Medulla oblongata (tissue), 1 donor: ENCODE data around the gene CEP63.
"Not testable (repeated sequence)": the region's sequence is repeated elsewhere in the genome, so short reads cannot be mapped to it uniquely, and the experiment has no call there.

Experiments used
- DNase-seq: peaks from one replicate; pipeline ENCODE4 v3.0.0-alpha.2; 2015; ENCODE audit errors: extremely low spot score

CEP63 gene

DNA sequence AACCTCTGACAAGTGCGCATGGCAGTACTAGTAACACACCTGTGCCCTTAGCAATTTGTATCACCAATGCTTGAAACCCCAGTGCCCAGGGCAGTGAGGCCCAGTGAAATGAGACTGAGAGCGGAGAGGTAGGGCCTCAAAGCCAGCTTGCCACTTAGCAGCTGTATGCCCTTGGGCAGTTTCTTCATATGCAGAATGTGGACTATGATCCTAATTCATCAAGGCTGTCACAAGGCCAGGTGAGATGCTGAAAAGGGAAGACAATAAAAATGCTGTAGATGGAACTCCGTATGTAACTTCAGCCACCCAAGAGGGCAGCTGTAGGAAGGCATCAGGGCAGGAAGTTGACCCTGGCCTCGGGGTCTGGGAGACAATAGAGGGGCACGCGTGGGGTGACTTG lies 90.6 kb downstream of the CEP63 start:
- DNase-seq, result no peak

DNA sequence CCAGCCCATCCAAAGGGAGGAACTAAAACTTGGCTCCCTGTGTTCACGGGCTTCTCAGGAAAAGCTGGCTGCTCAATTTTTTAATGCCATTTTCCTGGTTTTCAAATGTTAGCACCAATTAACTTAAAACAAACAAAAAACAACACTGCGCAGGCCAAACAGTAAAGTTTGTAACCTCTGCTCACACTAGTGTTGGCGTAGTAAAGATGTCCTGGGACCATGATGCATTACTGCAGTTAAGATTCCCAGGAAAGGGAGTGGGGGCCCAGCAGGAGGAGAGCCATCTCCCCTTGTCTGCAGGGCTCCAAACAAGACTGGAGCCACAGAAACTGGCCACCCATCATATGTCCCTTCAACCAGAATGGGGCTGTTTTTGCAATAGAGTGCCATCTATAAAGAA lies 91.0 kb downstream of the CEP63 start:
- DNase-seq, result no peak

- DNase-seq, result no peak
Observed at GRCh38 chr3:134579141-134579665, 93.3 kb downstream of the CEP63 start.

- DNase-seq, result no peak
Observed at GRCh38 chr3:134590766-134591165, 104.9 kb downstream of the CEP63 start.

- no peak for DNase-seq
Observed at GRCh38 chr3:134592806-134593205, 106.9 kb downstream of the CEP63 start.

GRCh38 chr3:134594331-134594741 lies 108.5 kb downstream of the CEP63 start:
- DNase-seq, result no peak

- not testable (repeated sequence) for DNase-seq
Observed at GRCh38 chr3:134594986-134595385, 109.1 kb downstream of the CEP63 start.

DNA sequence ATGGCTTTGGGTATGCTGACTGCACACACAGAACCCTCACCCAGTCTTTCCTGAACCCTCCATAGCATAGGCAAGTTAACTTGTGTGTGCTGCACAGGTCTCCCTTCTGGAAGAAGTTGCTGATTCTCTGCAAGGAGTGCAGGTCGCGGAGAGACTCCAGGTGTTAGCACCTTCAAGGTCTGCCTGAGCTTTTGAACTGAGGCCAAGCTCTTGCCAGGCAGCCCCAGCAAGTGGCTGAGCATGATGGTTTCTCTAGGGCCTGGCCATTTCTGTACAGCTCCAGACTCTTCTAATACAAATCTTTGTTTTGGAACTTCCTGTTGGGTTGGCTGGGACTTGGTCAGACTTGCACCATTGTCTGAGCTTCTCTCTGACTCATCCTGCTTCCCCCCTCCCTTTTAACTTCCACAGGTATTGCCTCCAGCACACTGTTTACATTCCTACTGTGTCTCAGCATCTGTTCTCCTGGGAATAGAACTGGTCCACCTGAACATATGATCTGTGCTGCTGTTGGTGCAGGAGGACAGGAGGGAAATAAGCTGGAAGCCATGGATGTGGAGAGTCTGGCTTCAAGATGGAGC lies 111.6 kb downstream of the CEP63 start:
- DNase-seq, result no peak

DNA sequence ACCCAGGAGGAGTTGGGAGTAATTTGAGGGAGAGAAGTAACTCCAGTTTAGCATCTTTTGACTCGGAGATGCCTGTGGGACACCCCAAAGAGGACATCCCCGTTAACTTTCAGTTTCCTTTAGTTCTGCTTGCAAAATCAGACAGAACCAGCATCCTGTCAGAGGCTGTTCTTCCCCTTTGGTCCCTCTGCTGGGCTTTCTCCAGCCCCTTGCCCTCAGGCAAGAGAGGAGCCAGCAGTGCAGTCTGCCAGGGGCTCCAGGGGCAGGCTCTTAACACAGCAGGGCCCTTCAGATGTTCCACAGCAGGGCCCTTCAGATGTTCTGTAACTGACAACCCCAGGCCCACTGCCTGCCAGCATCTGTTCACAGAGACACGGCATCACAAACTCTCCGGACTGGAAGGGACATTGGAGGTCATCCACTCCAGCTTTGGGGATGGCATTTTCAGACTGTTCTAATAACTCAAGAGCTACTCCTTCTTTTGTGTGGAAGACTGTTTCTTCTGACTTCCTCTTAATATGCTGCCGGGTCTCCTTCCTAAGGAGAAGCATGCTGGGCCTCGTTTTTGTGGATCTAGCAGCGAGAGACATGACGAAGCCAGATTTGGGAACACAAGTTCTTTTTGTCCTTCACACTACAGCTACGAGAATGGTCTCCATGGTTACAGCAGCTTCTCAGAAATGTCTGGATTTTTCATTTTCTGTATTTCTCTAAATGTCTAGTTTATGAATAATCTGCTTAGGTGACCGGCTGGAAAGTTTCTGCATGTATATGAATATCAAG lies 113.1 kb downstream of the CEP63 start:
- no peak for DNase-seq

DNA sequence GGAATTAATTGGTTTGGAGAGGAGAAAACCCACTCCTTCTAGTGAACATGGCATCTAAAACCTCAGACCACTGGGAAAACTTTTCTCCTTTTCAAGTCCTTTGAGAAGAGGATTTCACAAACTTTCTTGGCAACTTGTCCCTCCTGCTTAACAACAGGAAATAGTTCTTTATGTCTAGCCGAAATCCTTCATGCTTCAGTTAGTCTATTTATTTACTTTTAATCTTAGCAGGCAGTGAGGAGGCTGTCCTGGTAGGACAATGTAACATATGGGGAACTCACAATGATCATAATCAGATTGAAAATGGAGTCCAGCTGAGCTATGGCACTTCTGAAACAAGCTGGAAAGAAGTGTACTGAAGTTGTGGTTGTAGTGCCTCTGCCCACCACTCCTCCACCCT lies 114.3 kb downstream of the CEP63 start:
- DNase-seq, result no peak

DNA sequence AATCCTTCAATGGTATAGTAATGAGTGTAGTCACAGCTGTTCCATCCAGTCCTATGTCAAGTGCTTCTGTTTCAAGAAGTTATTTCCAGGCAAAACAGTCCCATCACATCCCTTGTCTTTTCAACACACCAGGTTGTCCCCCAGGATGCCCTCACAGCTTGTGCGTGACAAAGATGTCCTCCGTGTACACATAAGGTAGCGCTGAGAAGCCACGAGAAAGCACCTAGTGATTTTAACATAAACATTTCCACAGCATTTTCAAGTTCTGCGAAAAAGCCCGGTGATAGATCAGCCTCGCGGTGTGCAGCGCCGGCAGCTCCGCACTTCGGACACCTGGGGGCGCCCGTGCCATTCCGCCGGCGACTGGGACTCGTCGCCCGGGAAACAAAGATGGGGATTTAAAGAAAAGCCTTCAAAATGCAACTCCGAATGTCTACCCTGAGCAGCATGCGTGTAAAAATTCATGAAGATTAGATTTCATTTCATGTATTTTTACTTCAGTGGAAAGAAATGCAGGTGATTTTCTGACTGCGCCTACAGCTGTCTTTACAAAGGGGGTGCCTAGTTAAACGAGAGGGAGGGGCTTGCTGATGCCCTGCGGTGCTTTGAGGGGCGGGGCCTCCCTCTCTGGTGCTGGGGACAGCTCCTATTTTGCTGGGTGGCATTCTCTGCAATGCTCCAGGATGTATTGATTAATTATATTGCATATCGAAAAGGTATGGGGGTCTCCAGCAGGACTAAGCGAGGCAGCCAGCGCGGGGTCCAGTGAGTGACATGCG lies 115.0 kb downstream of the CEP63 start:
- peak; percentile 76 for DNase-seq

- DNase-seq, result peak; percentile 80
Observed at GRCh38 chr3:134601539-134602439, 115.9 kb downstream of the CEP63 start.

GRCh38 chr3:134602440-134602814 lies 116.6 kb downstream of the CEP63 start:
- no peak for DNase-seq

- DNase-seq, result no peak
Observed at GRCh38 chr3:134603480-134603879, 117.6 kb downstream of the CEP63 start.

- no peak for DNase-seq
Observed at GRCh38 chr3:134603956-134604355, 118.1 kb downstream of the CEP63 start.

DNA sequence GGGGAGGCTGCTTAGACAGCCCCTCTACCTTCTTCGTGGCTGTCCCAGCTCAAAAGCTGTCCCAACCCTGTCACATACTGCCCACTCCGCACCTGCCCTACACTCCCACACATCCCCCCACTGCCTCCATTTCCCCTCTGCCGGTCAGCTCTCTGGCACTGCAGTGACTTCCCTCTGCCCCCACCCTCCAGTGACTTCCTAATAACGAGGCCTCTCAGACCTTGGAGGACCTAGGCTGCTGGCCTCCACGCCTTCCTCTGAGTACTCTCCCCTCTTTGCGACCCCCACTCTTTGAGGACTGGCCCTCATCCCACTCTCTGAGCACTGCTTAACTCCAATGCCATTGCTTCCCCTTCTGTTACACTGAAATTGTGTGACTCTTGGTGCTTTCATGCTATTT lies 119.7 kb downstream of the CEP63 start:
- no peak for DNase-seq

DNA sequence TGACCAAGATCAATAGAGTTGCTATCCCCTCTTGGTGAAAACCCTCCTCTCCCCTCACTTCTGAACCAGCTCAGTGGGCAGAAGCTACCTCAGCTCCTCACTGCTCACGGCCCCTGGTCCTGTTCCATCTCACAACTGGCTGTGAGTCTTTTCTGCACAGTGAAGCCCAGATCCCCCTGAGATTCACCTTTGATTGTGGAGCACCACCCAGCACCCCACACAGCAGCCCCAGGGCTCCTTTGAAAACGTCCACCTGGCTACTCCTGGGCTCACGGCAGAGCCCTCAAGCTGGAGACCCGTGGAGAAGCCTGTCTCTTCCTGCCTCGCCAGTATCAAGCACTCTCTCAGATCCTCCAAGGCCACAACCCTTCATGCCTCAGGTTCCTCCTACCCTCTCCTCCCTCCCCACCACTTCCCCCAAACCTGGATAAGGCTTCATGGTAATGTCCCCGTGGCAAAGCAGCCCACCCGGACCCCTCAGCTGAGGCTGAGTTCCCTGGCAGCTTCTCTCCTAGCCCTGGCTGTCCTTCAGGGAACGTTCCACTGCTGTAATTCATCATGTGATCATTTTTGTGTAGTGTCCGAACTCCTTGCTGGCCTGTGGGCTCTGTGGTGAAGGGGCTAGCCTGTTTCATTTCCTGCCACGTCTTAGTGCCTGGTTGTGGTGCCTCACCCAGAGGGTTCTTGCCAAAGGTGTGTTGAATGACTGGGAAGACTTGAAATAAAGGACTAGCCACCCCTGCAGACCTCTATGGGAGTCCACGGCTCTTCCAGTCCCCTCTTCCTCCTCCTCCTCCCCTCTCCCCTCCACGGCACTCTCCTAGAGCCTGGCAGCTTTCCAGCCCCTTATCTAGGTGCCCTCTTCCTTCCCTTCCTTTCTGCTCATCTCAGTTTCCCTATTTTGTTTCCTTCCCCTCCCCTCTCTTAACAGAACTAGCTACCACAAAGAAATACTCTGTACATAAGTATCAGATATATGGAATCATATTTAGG lies 120.5 kb downstream of the CEP63 start:
- DNase-seq, result no peak

DNA sequence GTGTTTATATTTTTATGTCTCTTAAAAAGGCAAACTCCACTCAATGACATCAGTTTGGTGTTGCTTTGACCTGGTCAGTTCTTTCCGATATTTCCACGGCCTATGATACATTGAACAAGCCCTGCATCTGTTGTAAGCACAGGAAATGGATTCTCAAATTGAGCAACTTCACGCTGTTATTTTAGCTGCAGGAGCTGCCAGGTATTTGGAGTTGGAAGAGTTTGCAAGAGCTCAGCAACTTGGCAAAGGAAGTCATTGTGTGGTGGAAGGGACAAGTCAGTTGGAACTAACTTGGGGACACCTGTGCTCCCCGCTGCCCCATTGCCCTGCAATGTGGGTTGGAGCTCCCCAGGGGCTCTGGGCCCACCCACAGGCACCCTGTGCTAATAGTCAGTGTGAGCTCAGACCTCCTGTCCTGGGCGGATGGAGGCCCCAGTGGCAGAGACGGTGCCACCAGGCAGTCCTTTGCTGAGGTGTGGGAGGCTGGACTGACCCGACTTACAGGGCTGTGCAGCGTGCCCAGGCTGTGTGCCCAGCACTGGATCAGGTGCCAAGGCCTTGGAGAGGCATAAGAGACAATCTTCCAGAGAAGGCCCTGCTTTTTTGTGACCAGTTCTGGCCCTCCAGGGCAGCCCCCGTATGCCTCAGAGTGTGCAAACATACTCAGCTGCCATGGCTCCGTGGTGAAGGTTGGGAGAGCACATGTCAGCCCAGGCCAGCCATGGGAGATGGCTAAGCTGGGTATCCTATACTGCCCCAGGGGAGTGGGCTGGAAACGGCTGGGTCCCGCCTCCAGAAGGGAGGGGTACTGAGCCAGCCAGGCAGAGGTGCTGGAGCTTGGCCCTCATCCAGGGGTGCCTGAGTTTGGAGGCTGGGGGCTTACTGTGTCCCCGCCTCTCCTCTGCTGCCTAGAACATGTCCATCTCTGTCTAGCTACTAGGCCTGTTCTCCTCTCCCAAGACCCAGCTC lies 121.5 kb downstream of the CEP63 start:
- no peak for DNase-seq
